ENCODE measurements around the gene SUSD2. TPM values are rescaled to one million over a fixed set of nuclear protein-coding genes. Genes with fewer than 3 reads are reported as not detected.
"Not testable (repeated sequence)": the region's sequence is repeated elsewhere in the genome, so short reads cannot be mapped to it uniquely, and the experiment has no call there.

Gene SUSD2
- total RNA-seq, 1 experiment from 2014 or later = 0.96 TPM

GRCh38 chr22:24213111-24213510, 31.8 kb downstream of the SUSD2 start:
- DNase-seq (ENCODE audit: low read depth) = not testable (repeated sequence)

- no peak for DNase-seq (ENCODE audit: low read depth)
Observed at GRCh38 chr22:24214467-24215285, 33.4 kb downstream of the SUSD2 start.

- DNase-seq (ENCODE audit: low read depth) = no peak
Observed at GRCh38 chr22:24216541-24217209, 35.4 kb downstream of the SUSD2 start.

GRCh38 chr22:24217384-24217783, 36.1 kb downstream of the SUSD2 start:
- DNase-seq (ENCODE audit: low read depth) = no peak

GRCh38 chr22:24219750-24220149, 38.5 kb downstream of the SUSD2 start:
- DNase-seq (ENCODE audit: low read depth) = no peak

GRCh38 chr22:24224468-24224867, 43.2 kb downstream of the SUSD2 start:
- DNase-seq (ENCODE audit: low read depth) = no peak

- DNase-seq (ENCODE audit: low read depth) = no peak
Observed at GRCh38 chr22:24225044-24225601, 43.8 kb downstream of the SUSD2 start.

- no peak for DNase-seq (ENCODE audit: low read depth)
Observed at GRCh38 chr22:24225951-24226350, 44.7 kb downstream of the SUSD2 start.

- DNase-seq (ENCODE audit: low read depth) = no peak
Observed at GRCh38 chr22:24230911-24231656, 49.8 kb downstream of the SUSD2 start.

GRCh38 chr22:24231706-24232105, 50.4 kb downstream of the SUSD2 start:
- DNase-seq (ENCODE audit: low read depth) = no peak

GRCh38 chr22:24232124-24232523, 50.8 kb downstream of the SUSD2 start:
- no peak for DNase-seq (ENCODE audit: low read depth)

- DNase-seq (ENCODE audit: low read depth) = no peak
Observed at GRCh38 chr22:24232725-24233124, 51.4 kb downstream of the SUSD2 start.

- no peak for DNase-seq (ENCODE audit: low read depth)
Observed at GRCh38 chr22:24233235-24233634, 51.9 kb downstream of the SUSD2 start.

- DNase-seq (ENCODE audit: low read depth) = no peak
Observed at GRCh38 chr22:24233816-24234215, 52.5 kb downstream of the SUSD2 start.

- DNase-seq (ENCODE audit: low read depth) = no peak
Observed at GRCh38 chr22:24235315-24235714, 54.0 kb downstream of the SUSD2 start.

- no peak for DNase-seq (ENCODE audit: low read depth)
Observed at GRCh38 chr22:24236656-24237055, 55.4 kb downstream of the SUSD2 start.

- not testable (repeated sequence) for DNase-seq (ENCODE audit: low read depth)
Observed at GRCh38 chr22:24238101-24238694, 56.9 kb downstream of the SUSD2 start.

Other genes starting within 250 kb of the SUSD2 start
- 18.5 and 21.4 TPM in 2 replicates for gene GSTT2B, start 220.3 kb upstream of the SUSD2 start, total RNA-seq (2014; rRNA removed; shearing (Covaris generic))
- 1.9 and 2.3 TPM in 2 replicates for gene DDTL, start 214.6 kb upstream of the SUSD2 start, total RNA-seq (2014; rRNA removed; shearing (Covaris generic))
- gene DDT, start 207.0 kb upstream of the SUSD2 start, total RNA-seq (2014; rRNA removed; shearing (Covaris generic)) = 218 and 257 TPM in 2 replicates
- 0.29 and 0.84 TPM in 2 replicates for gene GSTT2, start 201.4 kb upstream of the SUSD2 start, total RNA-seq (2014; rRNA removed; shearing (Covaris generic))
- gene GSTT4, start 176.0 kb upstream of the SUSD2 start, total RNA-seq (2014; rRNA removed; shearing (Covaris generic)) = not detected in 2 replicates
- 18.9 and 19.5 TPM in 2 replicates for gene CABIN1, start 170.2 kb upstream of the SUSD2 start, total RNA-seq (2014; rRNA removed; shearing (Covaris generic))
- gene GGT5, start 63.6 kb downstream of the SUSD2 start, total RNA-seq (2014; rRNA removed; shearing (Covaris generic)) = under 0.01 TPM in 1 of 2 replicates, not detected in the other
- gene SPECC1L, start 89.3 kb downstream of the SUSD2 start, total RNA-seq (2014; rRNA removed; shearing (Covaris generic)) = 12.6 and 14.0 TPM in 2 replicates
- gene ADORA2A, start 246.1 kb downstream of the SUSD2 start, total RNA-seq (2014; rRNA removed; shearing (Covaris generic)) = 3.7 and 4.2 TPM in 2 replicates